KMS-11 (cell line): ENCODE results near the gene AP4E1.
"Not testable (repeated sequence)": the region's sequence is repeated elsewhere in the genome, so short reads cannot be mapped to it uniquely, and the experiment has no call there.

Source experiments
- H2AFZ ChIP-seq: fragments of 200-600 bp; sonication (generic); 2 replicates; pipeline ENCODE4 v1.6.1; 2016; ENCODE audit warnings: antibody characterized with exemption, mixed run types, low read depth
- H3K27ac ChIP-seq: fragments of 200-600 bp; sonication (generic); 2 replicates; pipeline ENCODE4 v1.6.1; 2016; ENCODE audit warnings: mild to moderate bottlenecking, mixed run types
- H3K27me3 ChIP-seq: fragments of 200-600 bp; sonication (generic); 2 replicates; pipeline ENCODE4 v1.6.1; 2017; ENCODE audit warnings: mild to moderate bottlenecking, low read depth, mixed run types, moderate library complexity; ENCODE audit not compliant: insufficient read depth
- H3K36me3 ChIP-seq: fragments of 200-600 bp; sonication (generic); 2 replicates; pipeline ENCODE4 v1.6.1; 2017; ENCODE audit warnings: mild to moderate bottlenecking, mixed run types; ENCODE audit not compliant: insufficient read depth
- H3K4me1 ChIP-seq: fragments of 200-600 bp; sonication (generic); 2 replicates; pipeline ENCODE4 v1.6.1; 2016; ENCODE audit warnings: mild to moderate bottlenecking, low read depth, mixed run types; ENCODE audit not compliant: poor library complexity, severe bottlenecking
- H3K4me2 ChIP-seq: fragments of 200-600 bp; sonication (generic); 2 replicates; pipeline ENCODE4 v1.7.0; 2016; ENCODE audit warnings: mild to moderate bottlenecking, mixed run types
- H3K4me3 ChIP-seq: fragments of 200-600 bp; sonication (generic); IDR thresholded peaks from 2 replicates; pipeline ENCODE4 v1.6.1; 2017; ENCODE audit warnings: low read depth, low read length, mixed read lengths; ENCODE audit not compliant: insufficient read depth
- H3K79me2 ChIP-seq: fragments of 200-600 bp; sonication (generic); 2 replicates; pipeline ENCODE4 v1.6.1; 2016; ENCODE audit warnings: low read depth, mixed run types; ENCODE audit not compliant: insufficient read depth
- H3K9ac ChIP-seq: fragments of 200-600 bp; sonication (generic); 2 replicates; pipeline ENCODE4 v1.6.1; 2016; ENCODE audit warnings: mild to moderate bottlenecking, mixed run types
- H4K20me1 ChIP-seq: fragments of 200-600 bp; sonication (generic); 2 replicates; pipeline ENCODE4 v1.6.1; 2016; ENCODE audit warnings: mild to moderate bottlenecking, mixed run types; ENCODE audit not compliant: insufficient read depth
- TF ChIP-seq, protein P1 (sequence below): fragments of 200-600 bp; sonication (generic); conservative IDR thresholded peaks from 2 replicates; pipeline ENCODE4 v1.6.1; 2017; ENCODE audit warnings: low read depth, mild to moderate bottlenecking, antibody characterized with exemption, low read length, moderate library complexity, mixed read lengths

The AP4E1 gene

DNA sequence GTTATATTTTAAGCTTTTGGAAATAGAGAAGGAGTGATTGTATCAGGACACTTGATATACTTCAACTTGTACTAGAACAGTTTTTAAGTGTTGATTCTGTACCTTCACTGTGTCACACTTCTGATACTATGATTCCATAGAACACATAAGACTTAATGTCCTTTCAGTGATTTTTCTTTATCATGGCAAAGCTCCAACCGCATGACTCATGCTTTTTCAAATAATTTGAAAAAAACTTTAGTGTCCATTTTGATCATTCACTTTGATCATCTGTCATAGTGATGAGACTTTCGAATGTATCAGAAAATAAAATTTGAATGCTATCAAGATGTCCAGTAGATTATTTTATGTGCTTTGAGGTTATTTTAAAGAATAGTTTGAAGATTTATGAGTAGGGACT lies 32.0 kb downstream of the AP4E1 start:
- Histone ChIP-seq H3K4me3 (no peak overlapping the region), H3K27me3 (no peaks in the 10 kb centered on the region), H3K9ac (no peak overlapping the region), H3K79me2 (no peaks in the 10 kb centered on the region), H3K4me2 (no peak overlapping the region), H4K20me1 (no peaks in the 10 kb centered on the region), H3K27ac (no peak overlapping the region), H3K4me1 (no peaks in the 10 kb centered on the region), H2AFZ (no peak overlapping the region), H3K36me3 (no peaks in the 10 kb centered on the region)
- TF ChIP-seq, protein P1, sequence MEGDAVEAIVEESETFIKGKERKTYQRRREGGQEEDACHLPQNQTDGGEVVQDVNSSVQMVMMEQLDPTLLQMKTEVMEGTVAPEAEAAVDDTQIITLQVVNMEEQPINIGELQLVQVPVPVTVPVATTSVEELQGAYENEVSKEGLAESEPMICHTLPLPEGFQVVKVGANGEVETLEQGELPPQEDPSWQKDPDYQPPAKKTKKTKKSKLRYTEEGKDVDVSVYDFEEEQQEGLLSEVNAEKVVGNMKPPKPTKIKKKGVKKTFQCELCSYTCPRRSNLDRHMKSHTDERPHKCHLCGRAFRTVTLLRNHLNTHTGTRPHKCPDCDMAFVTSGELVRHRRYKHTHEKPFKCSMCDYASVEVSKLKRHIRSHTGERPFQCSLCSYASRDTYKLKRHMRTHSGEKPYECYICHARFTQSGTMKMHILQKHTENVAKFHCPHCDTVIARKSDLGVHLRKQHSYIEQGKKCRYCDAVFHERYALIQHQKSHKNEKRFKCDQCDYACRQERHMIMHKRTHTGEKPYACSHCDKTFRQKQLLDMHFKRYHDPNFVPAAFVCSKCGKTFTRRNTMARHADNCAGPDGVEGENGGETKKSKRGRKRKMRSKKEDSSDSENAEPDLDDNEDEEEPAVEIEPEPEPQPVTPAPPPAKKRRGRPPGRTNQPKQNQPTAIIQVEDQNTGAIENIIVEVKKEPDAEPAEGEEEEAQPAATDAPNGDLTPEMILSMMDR, result no peak

DNA sequence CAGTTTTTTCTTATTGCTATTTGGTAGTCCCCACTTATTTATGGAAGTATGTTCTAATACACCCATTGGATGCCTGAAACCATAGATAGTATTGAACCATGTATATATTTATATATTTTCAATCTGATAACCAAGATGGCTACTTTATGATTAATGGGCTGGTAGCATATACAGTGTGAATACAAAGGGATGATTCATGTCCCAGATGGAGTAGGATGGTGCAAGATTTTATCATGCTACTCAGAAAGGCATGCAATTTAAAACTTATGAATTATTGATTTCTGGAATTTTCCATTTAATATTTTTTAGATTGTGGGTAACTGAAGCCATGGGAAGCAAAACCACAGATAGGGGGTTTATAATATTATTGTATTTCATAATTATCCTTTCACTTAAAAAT lies 35.2 kb downstream of the AP4E1 start:
- Histone ChIP-seq H3K9ac (no peak overlapping the region), H3K4me2 (no peak overlapping the region), H2AFZ (no peak overlapping the region), H3K4me3 (no peak overlapping the region), H3K36me3 (no peaks in the 10 kb centered on the region), H3K79me2 (no peaks in the 10 kb centered on the region), H4K20me1 (no peaks in the 10 kb centered on the region), H3K4me1 (no peaks in the 10 kb centered on the region), H3K27ac (no peak overlapping the region), H3K27me3 (no peaks in the 10 kb centered on the region)
- TF ChIP-seq, protein P1, result no peak

DNA sequence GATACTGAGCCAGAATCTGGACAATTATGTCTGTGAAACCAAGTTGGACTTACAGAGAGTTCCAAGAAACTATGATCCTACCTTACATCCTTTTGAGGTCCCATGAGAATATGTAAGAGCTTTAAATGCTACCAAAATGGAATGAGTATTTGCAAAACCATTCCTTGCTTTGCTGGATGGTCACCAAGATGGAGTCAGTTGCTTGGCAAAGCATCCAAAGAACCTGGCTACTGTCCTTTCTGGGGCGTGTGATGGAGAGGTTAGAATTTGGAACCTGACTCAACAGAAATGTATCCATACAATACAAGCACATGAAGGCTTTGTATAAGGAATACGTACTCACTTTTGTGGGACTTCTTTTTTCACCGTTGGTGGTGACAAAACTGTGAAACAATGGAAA lies 36.2 kb downstream of the AP4E1 start:
- Histone ChIP-seq H3K27me3 (no peaks in the 10 kb centered on the region), H3K4me2 (no peak overlapping the region), H4K20me1 (no peaks in the 10 kb centered on the region), H3K9ac (no peak overlapping the region), H3K27ac (no peak overlapping the region), H2AFZ (no peak overlapping the region), H3K79me2 (no peaks in the 10 kb centered on the region), H3K4me1 (no peaks in the 10 kb centered on the region), H3K36me3 (no peaks in the 10 kb centered on the region), H3K4me3 (no peak overlapping the region)
- TF ChIP-seq, protein P1, result no peak

DNA sequence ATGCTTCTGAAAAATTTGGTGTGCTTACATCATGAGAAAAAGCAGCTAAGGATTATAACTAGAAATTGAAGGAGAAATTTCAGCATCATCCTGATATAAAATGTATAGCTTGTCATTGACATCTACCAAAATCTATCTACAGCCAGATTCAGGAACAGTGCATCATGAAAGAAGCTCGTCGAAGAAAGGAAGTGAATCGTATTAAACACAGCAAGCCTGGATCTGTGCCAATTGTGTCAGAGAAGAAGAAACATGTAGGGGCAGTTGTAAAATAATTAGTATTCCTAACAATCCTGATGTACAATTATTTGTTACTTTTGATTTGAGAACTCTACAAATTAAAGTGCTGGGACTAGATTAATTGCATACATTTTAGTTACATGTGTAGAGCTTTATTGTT lies 37.2 kb downstream of the AP4E1 start:
- H3K4me3 ChIP-seq, result no peak overlapping the region
- H3K9ac ChIP-seq, result no peak overlapping the region
- H3K27me3 ChIP-seq, result no peaks in the 10 kb centered on the region
- H3K4me1 ChIP-seq, result no peaks in the 10 kb centered on the region
- no peaks in the 10 kb centered on the region for H4K20me1 ChIP-seq
- TF ChIP-seq, protein P1, result no peak
- H3K27ac ChIP-seq, result no peak overlapping the region
- H3K36me3 ChIP-seq, result no peaks in the 10 kb centered on the region
- no peaks in the 10 kb centered on the region for H3K79me2 ChIP-seq
- no peak overlapping the region for H3K4me2 ChIP-seq
- no peak overlapping the region for H2AFZ ChIP-seq

DNA sequence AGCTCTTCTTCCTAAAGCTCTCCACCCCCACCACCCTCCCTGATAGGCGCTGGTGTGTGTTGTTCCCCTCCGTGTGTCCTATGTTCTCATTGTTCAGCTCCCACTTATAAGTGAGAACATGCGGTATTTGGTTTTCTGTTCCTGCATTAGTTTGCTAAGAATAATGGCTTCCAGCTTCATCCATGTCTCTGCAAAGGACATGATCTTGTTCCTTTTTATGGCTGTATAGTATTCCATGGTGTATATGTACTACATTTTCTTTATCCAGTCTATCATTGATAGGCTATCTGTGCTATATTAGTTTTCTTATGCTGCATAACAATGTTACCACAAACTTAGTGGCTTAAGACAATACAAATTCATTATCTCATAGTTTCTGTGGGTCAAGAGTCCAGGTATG lies 42.3 kb downstream of the AP4E1 start:
- H3K36me3 ChIP-seq, H3K27ac ChIP-seq, H3K4me2 ChIP-seq, H4K20me1 ChIP-seq, H3K9ac ChIP-seq, H3K4me3 ChIP-seq, H3K79me2 ChIP-seq, H3K27me3 ChIP-seq, H2AFZ ChIP-seq, H3K4me1 ChIP-seq: not testable (repeated sequence)
